Stomach (tissue), 4 donors: ENCODE results near the gene PNPLA6.

Experiments used
- EP300 ChIP-seq: sonication (generic); formaldehyde crosslinking; IDR thresholded peaks from one replicate; pipeline ENCODE4 v1.6.1; 2017; ENCODE audit warnings: antibody characterized with exemption
- TF ChIP-seq, protein P1 (sequence below), 7 experiments: fragments of 450-650 bp in 4 of 7; fragments of 200-600 bp in 3 of 7; sonication (generic) in 3 of 7; IDR thresholded peaks; one replicate each; pipeline ENCODE4 v1.5.1; 2016 to 2019; ENCODE audit warnings: antibody characterized with exemption in 7 of 7, control low read depth in 2 of 7, mild to moderate bottlenecking in 1 of 7

DNA sequence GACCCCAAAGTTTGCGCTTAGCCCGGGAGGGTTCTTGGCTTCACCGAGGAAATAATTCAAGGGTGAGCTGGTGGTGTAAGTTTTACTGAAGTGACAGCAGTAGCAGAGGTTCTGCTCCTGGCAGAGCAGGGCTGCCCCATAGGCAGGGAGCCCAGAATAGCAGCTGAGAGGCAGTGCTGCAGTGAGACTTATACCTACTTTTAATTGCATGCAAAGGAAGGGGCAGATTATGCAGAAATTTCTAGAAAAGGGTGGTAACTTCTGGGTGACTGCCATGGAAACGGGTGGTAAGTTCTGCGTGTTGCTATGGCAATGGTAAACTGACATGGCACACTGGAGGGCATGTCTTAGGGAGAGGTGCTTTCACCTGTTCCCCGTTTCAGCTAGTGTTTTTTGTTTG, 42.6 kb downstream of the PNPLA6 start:
- TF ChIP-seq, protein P1, sequence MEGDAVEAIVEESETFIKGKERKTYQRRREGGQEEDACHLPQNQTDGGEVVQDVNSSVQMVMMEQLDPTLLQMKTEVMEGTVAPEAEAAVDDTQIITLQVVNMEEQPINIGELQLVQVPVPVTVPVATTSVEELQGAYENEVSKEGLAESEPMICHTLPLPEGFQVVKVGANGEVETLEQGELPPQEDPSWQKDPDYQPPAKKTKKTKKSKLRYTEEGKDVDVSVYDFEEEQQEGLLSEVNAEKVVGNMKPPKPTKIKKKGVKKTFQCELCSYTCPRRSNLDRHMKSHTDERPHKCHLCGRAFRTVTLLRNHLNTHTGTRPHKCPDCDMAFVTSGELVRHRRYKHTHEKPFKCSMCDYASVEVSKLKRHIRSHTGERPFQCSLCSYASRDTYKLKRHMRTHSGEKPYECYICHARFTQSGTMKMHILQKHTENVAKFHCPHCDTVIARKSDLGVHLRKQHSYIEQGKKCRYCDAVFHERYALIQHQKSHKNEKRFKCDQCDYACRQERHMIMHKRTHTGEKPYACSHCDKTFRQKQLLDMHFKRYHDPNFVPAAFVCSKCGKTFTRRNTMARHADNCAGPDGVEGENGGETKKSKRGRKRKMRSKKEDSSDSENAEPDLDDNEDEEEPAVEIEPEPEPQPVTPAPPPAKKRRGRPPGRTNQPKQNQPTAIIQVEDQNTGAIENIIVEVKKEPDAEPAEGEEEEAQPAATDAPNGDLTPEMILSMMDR (IDR thresholded peaks at IDR 0.05), result no peak
- TF ChIP-seq EP300, result no peak
